ENCODE measurements around the gene IGSF10.

GRCh38 chr3:151480492-151480891 is 19.6 kb upstream of the IGSF10 start:
- TF ChIP-seq POLR2AphosphoS5 (IDR thresholded peaks at IDR 0.05): no peak
- TF ChIP-seq, protein P1, sequence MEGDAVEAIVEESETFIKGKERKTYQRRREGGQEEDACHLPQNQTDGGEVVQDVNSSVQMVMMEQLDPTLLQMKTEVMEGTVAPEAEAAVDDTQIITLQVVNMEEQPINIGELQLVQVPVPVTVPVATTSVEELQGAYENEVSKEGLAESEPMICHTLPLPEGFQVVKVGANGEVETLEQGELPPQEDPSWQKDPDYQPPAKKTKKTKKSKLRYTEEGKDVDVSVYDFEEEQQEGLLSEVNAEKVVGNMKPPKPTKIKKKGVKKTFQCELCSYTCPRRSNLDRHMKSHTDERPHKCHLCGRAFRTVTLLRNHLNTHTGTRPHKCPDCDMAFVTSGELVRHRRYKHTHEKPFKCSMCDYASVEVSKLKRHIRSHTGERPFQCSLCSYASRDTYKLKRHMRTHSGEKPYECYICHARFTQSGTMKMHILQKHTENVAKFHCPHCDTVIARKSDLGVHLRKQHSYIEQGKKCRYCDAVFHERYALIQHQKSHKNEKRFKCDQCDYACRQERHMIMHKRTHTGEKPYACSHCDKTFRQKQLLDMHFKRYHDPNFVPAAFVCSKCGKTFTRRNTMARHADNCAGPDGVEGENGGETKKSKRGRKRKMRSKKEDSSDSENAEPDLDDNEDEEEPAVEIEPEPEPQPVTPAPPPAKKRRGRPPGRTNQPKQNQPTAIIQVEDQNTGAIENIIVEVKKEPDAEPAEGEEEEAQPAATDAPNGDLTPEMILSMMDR (IDR thresholded peaks at IDR 0.05): no peak
- no peak for TF ChIP-seq POLR2A (IDR thresholded peaks at IDR 0.05)
